Bronchial epithelial cell (primary cell): Measurements from ENCODE around the gene FASTK. TPM values are rescaled to one million over a fixed set of nuclear protein-coding genes. Genes with fewer than 3 reads are reported as not detected.

ENCODE experiments used
- DNase-seq: peaks from one replicate; pipeline ENCODE4 v3.0.0-alpha.2; 2010; ENCODE audit warnings: low read depth
- FAIRE-seq: peaks from 2 replicates; lab custom pipeline; 2011; peaks lifted over from hg19 to GRCh38; lab: Jason Lieb, UNC
- H3K27me3 ChIP-seq: 2 replicates; pipeline ENCODE4 v1.5.1; 2011; ENCODE audit warnings: low read length; ENCODE audit not compliant: control insufficient read depth, insufficient read depth
- H3K36me3 ChIP-seq: 2 replicates; pipeline ENCODE4 v1.5.1; 2011; ENCODE audit warnings: low read length; ENCODE audit not compliant: control insufficient read depth, insufficient read depth
- H3K4me3 ChIP-seq: 2 replicates; pipeline ENCODE4 v1.5.1; 2011; ENCODE audit warnings: mild to moderate bottlenecking, low read depth, low read length, control low read depth
- CTCF ChIP-seq: IDR thresholded peaks from 2 replicates; pipeline ENCODE4 v1.5.1; 2011; ENCODE audit warnings: mild to moderate bottlenecking, moderate library complexity, low read length, control low read depth, inconsistent platforms; ENCODE audit not compliant: insufficient read depth, severe bottlenecking
- total RNA-seq: library from RNA; depleted of rRNA; stranded (reverse); fragments of >200 nt; gene quantifications from 2 replicates; pipeline ENCODE4 v1.2.1, GENCODE V29; 2014

FASTK gene
- total RNA-seq, 1 donor from 2014 or later = 51.6 TPM

- peaks cover 19% of the 10 kb centered on the region for H3K36me3 ChIP-seq
- no peak for TF ChIP-seq CTCF
- DNase-seq (no peak), FAIRE-seq (no peak)
- H3K27me3 ChIP-seq = no peaks in the 10 kb centered on the region
- H3K4me3 ChIP-seq = peak overlapping the region; percentile 92
Measured at GRCh38 chr7:151079199-151079910, 1.3 kb downstream of the FASTK start.

- FAIRE-seq (no peak), DNase-seq (no peak)
- Histone ChIP-seq H3K27me3 (no peaks in the 10 kb centered on the region), H3K4me3 (no peak overlapping the region), H3K36me3 (peaks cover 27% of the 10 kb centered on the region)
- TF ChIP-seq CTCF = no peak
Measured at GRCh38 chr7:151078233-151079040, 2.2 kb downstream of the FASTK start.

- no peak for TF ChIP-seq CTCF
- FAIRE-seq = no peak
- Histone ChIP-seq H3K27me3 (no peaks in the 10 kb centered on the region), H3K36me3 (peaks cover 27% of the 10 kb centered on the region), H3K4me3 (no peak overlapping the region)
- DNase-seq = no peak
Measured at GRCh38 chr7:151077705-151078232, 2.8 kb downstream of the FASTK start.

- peak; percentile 55 for TF ChIP-seq CTCF
- FAIRE-seq (no peak), DNase-seq (no peak)
- peaks cover 27% of the 10 kb centered on the region for H3K36me3 ChIP-seq
- no peak overlapping the region for H3K4me3 ChIP-seq
- H3K27me3 ChIP-seq = no peaks in the 10 kb centered on the region
Measured at GRCh38 chr7:151076863-151077704, 3.5 kb downstream of the FASTK start.

GRCh38 chr7:151075978-151076426, 4.6 kb downstream of the FASTK start:
- FAIRE-seq = no peak
- DNase-seq = no peak

More at GRCh38 chr7:151075978-151076426, 4.6 kb downstream of the FASTK start:
- H3K4me3 ChIP-seq = no peak overlapping the region
- TF ChIP-seq CTCF = no peak
- peaks cover 30% of the 10 kb centered on the region for H3K36me3 ChIP-seq
- no peaks in the 10 kb centered on the region for H3K27me3 ChIP-seq
